ENCODE results near the gene RFT1.
"Not testable (repeated sequence)": the region's sequence is repeated elsewhere in the genome, so short reads cannot be mapped to it uniquely, and the experiment has no call there.

RFT1 gene

GRCh38 chr3:53162672-53163443, 32.6 kb upstream of the RFT1 start:
- no peak for DNase-seq (ENCODE audit: low spot score)

- no peak for DNase-seq (ENCODE audit: low spot score)
These were observed 31.8 kb upstream of the RFT1 start for GRCh38 chr3:53161820-53162671.

GRCh38 chr3:53161450-53161819, 31.2 kb upstream of the RFT1 start:
- DNase-seq (ENCODE audit: low spot score): no peak

- DNase-seq (ENCODE audit: low spot score): peak; percentile 71
These were observed 30.6 kb upstream of the RFT1 start, which contains the start of gene PRKCD for GRCh38 chr3:53160660-53161449. TSS of gene PRKCD (plus strand) at chr3:53161209. CDS start at chr3:53178423, 17,214 bp downstream.

- DNase-seq (ENCODE audit: low spot score): no peak
These were observed 29.9 kb upstream of the RFT1 start for GRCh38 chr3:53160061-53160659.

GRCh38 chr3:53159156-53160060, 29.2 kb upstream of the RFT1 start:
- no peak for DNase-seq (ENCODE audit: low spot score)

- DNase-seq (ENCODE audit: low spot score): no peak
These were observed 28.5 kb upstream of the RFT1 start for GRCh38 chr3:53158765-53159155.

GRCh38 chr3:53157974-53158580, 27.8 kb upstream of the RFT1 start:
- DNase-seq (ENCODE audit: low spot score): no peak

GRCh38 chr3:53156368-53156834, 26.2 kb upstream of the RFT1 start:
- DNase-seq (ENCODE audit: low spot score): no peak

- DNase-seq (ENCODE audit: low spot score): no peak
These were observed 25.5 kb upstream of the RFT1 start for GRCh38 chr3:53155760-53156159.

GRCh38 chr3:53154881-53155285, 24.6 kb upstream of the RFT1 start:
- no peak for DNase-seq (ENCODE audit: low spot score)

GRCh38 chr3:53153980-53154379, 23.7 kb upstream of the RFT1 start:
- DNase-seq (ENCODE audit: low spot score): no peak

GRCh38 chr3:53153264-53153823, 23.1 kb upstream of the RFT1 start:
- DNase-seq (ENCODE audit: low spot score): no peak

GRCh38 chr3:53151870-53152660, 21.8 kb upstream of the RFT1 start:
- no peak for DNase-seq (ENCODE audit: low spot score)

GRCh38 chr3:53151465-53151864, 21.2 kb upstream of the RFT1 start:
- no peak for DNase-seq (ENCODE audit: low spot score)

GRCh38 chr3:53151086-53151438, 20.8 kb upstream of the RFT1 start:
- DNase-seq (ENCODE audit: low spot score): not testable (repeated sequence)

GRCh38 chr3:53150247-53151085, 20.2 kb upstream of the RFT1 start:
- no peak for DNase-seq (ENCODE audit: low spot score)

GRCh38 chr3:53149699-53150098, 19.5 kb upstream of the RFT1 start:
- no peak for DNase-seq (ENCODE audit: low spot score)

Measured in pons (tissue), 1 donor.